Activated naive CD4-positive, alpha-beta T cell treated with anti-CD3 and anti-CD28 coated beads, Interleukin-2, amount 50 U/mL, for 24 hours (primary cell): ENCODE measurements around the gene SPIB.
"Not testable (repeated sequence)": the region's sequence is repeated elsewhere in the genome, so short reads cannot be mapped to it uniquely, and the experiment has no call there.

Experiments
- H3K27ac Mint-ChIP-seq: one replicate; pipeline ENCODE4 v1.8.0; 2021; ENCODE audit warnings: mild to moderate bottlenecking, mixed read lengths
- H3K27me3 Mint-ChIP-seq: one replicate; pipeline ENCODE4 v1.8.0; 2021; ENCODE audit warnings: mixed read lengths
- H3K36me3 Mint-ChIP-seq: one replicate; pipeline ENCODE4 v1.8.0; 2021; ENCODE audit warnings: mixed read lengths
- H3K4me1 Mint-ChIP-seq: one replicate; pipeline ENCODE4 v1.8.0; 2021; ENCODE audit warnings: mixed read lengths
- H3K4me3 Mint-ChIP-seq: one replicate; pipeline ENCODE4 v1.8.0; 2021; ENCODE audit warnings: mild to moderate bottlenecking, mixed read lengths
- H3K9me3 Mint-ChIP-seq: one replicate; pipeline ENCODE4 v1.8.0; 2021; ENCODE audit warnings: mixed read lengths

The SPIB gene

DNA sequence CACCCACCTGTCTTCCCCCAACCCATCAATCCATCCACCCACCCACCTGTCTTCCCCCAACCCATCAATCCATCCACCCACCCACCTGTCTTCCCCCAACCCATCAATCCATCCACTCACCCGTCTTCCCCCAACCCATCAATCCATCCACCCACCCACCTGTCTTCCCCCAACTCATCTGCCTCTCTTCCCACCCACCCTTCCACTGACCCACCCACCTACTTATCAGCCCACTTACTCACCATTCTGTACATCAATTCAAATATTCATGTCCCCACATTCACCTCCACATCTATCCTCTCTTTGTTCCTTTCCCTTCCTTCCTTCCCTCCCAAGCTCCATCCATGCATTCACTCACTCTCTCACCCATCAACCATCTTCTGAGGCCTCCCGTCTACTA lies 20.4 kb downstream of the SPIB start:
- not testable (repeated sequence) for H3K27ac Mint-ChIP-seq, H3K9me3 Mint-ChIP-seq, H3K27me3 Mint-ChIP-seq, H3K4me1 Mint-ChIP-seq, H3K4me3 Mint-ChIP-seq, H3K36me3 Mint-ChIP-seq

DNA sequence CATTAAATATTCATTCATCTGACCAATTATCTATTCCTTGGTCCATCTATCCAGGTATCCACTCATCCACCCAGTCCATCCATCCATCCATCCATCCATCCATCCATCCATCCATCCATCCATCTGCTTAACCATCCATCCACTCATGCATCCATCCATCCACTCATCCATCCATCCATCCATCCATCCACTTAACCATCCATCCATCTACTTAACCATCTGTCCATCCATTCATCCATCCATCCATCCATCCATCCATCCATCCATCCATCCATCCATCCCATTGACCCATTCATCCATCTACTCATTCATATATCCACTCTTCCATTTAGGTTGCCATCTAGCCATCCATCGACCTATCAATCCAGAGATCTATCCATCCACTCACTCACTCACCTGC lies 25.3 kb downstream of the SPIB start:
- Mint-ChIP-seq H3K27me3 (no peaks in the 10 kb centered on the region), H3K4me1 (no peaks in the 10 kb centered on the region), H3K27ac (peak overlapping the region; percentile 2), H3K9me3 (no peaks in the 10 kb centered on the region), H3K4me3 (no peak overlapping the region), H3K36me3 (no peaks in the 10 kb centered on the region)

GRCh38 chr19:50447053-50447452 lies 28.3 kb downstream of the SPIB start:
- no peaks in the 10 kb centered on the region for H3K9me3 Mint-ChIP-seq
- no peaks in the 10 kb centered on the region for H3K4me1 Mint-ChIP-seq
- H3K4me3 Mint-ChIP-seq = no peak overlapping the region
- H3K27me3 Mint-ChIP-seq = no peaks in the 10 kb centered on the region
- no peak overlapping the region for H3K27ac Mint-ChIP-seq
- H3K36me3 Mint-ChIP-seq = no peaks in the 10 kb centered on the region

DNA sequence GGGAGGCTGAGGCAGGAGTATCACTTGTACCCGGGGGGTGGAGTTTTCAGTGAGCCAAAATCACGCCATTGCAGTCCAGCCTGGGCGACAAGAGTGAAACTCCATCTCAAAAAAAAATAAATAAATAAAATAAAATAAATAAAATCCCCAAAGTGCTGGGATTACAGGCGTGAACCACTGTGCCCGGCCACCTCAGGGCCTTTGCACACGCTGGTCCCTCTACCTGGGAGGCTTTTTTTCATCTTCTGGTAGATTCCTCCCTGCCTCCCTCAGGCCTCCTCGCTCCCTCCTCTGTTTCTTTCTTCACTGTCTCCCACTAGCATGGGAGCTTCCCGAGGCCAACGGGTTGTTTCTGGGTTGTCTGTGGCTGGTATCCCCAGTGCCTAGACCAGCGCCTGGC lies 29.0 kb downstream of the SPIB start:
- no peak overlapping the region for H3K4me3 Mint-ChIP-seq
- H3K27me3 Mint-ChIP-seq = no peaks in the 10 kb centered on the region
- H3K27ac Mint-ChIP-seq = no peak overlapping the region
- no peaks in the 10 kb centered on the region for H3K36me3 Mint-ChIP-seq
- H3K4me1 Mint-ChIP-seq = no peaks in the 10 kb centered on the region
- H3K9me3 Mint-ChIP-seq = no peaks in the 10 kb centered on the region

DNA sequence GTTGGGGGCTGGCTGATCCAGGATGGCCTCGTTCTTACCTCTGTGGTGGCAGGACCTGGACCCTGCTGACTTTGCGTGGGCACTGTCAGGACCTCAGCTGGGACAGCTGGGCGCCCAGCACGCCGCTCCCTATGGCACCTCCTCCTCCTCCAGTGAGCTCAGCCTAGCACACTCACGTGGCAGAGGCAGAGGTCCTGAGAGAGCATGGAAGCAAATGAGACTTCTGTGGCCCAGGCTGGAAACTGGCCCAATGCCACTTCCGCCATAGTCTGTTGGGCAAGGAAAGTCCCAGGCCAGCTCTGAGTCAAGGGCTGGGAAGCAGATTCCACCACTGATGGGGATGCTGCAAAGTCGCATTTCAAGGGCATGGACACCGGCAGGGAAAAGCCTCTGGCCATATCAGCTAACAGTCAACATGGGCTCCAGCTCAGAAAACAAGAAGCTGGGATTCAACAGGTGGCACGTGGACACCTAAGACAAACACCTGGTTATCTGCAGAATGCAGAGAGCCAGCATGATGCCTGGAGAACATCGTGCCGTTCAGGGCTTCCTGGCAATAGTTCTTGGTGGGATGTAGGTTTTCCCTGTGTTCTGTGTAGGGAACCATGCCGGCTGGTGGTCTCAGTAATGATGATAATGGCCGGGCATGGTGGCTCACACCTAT lies 30.6 kb downstream of the SPIB start:
- H3K4me1 Mint-ChIP-seq = no peaks in the 10 kb centered on the region
- H3K4me3 Mint-ChIP-seq = no peak overlapping the region

GRCh38 chr19:50450369-50451222 lies 31.9 kb downstream of the SPIB start:
- no peaks in the 10 kb centered on the region for H3K36me3 Mint-ChIP-seq
- H3K27me3 Mint-ChIP-seq = no peaks in the 10 kb centered on the region
- no peaks in the 10 kb centered on the region for H3K4me1 Mint-ChIP-seq
- H3K9me3 Mint-ChIP-seq = no peaks in the 10 kb centered on the region
- H3K4me3 Mint-ChIP-seq = no peak overlapping the region
- no peak overlapping the region for H3K27ac Mint-ChIP-seq

More for the DNA sequence above, 30.6 kb downstream of the SPIB start:
- Mint-ChIP-seq H3K36me3 (no peaks in the 10 kb centered on the region), H3K27me3 (no peaks in the 10 kb centered on the region), H3K9me3 (no peaks in the 10 kb centered on the region), H3K27ac (no peak overlapping the region)

DNA sequence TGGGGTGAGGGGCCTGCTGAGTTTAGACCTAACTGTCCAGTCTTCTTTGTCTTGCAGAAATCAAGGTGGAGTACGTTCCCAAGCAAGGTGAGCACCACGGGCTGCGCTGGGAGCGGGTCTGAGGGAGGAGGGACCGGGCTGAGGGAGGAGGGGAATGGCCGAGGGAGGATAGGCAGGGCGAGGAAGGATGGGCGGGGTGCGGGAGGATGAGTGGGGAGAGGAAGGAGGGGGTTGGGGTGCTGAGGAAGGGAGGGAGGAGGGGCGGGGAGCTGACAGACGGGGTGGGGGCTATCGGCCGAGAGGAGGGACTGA lies 32.4 kb downstream of the SPIB start:
- H3K27ac Mint-ChIP-seq = no peak overlapping the region
- H3K4me3 Mint-ChIP-seq = no peak overlapping the region
- H3K9me3 Mint-ChIP-seq = no peaks in the 10 kb centered on the region
- H3K27me3 Mint-ChIP-seq = no peaks in the 10 kb centered on the region
- H3K4me1 Mint-ChIP-seq = no peaks in the 10 kb centered on the region
- H3K36me3 Mint-ChIP-seq = no peaks in the 10 kb centered on the region

GRCh38 chr19:50453243-50453642 lies 34.5 kb downstream of the SPIB start:
- Mint-ChIP-seq H3K27me3 (peaks cover 7% of the 10 kb centered on the region), H3K36me3 (no peaks in the 10 kb centered on the region), H3K4me3 (no peak overlapping the region), H3K27ac (no peak overlapping the region), H3K4me1 (no peaks in the 10 kb centered on the region), H3K9me3 (no peaks in the 10 kb centered on the region)

- Mint-ChIP-seq H3K9me3 (no peaks in the 10 kb centered on the region), H3K4me1 (peaks cover 7% of the 10 kb centered on the region), H3K27ac (no peak overlapping the region), H3K27me3 (peaks cover 13% of the 10 kb centered on the region), H3K36me3 (no peaks in the 10 kb centered on the region), H3K4me3 (no peak overlapping the region)
Observed at GRCh38 chr19:50455992-50456391, 37.3 kb downstream of the SPIB start.

- no peak overlapping the region for H3K27ac Mint-ChIP-seq
- H3K4me3 Mint-ChIP-seq = no peak overlapping the region
- H3K9me3 Mint-ChIP-seq = no peaks in the 10 kb centered on the region
- no peaks in the 10 kb centered on the region for H3K36me3 Mint-ChIP-seq
- peaks cover 15% of the 10 kb centered on the region for H3K27me3 Mint-ChIP-seq
- peaks cover 7% of the 10 kb centered on the region for H3K4me1 Mint-ChIP-seq
Observed at GRCh38 chr19:50457300-50457699, 38.6 kb downstream of the SPIB start.

DNA sequence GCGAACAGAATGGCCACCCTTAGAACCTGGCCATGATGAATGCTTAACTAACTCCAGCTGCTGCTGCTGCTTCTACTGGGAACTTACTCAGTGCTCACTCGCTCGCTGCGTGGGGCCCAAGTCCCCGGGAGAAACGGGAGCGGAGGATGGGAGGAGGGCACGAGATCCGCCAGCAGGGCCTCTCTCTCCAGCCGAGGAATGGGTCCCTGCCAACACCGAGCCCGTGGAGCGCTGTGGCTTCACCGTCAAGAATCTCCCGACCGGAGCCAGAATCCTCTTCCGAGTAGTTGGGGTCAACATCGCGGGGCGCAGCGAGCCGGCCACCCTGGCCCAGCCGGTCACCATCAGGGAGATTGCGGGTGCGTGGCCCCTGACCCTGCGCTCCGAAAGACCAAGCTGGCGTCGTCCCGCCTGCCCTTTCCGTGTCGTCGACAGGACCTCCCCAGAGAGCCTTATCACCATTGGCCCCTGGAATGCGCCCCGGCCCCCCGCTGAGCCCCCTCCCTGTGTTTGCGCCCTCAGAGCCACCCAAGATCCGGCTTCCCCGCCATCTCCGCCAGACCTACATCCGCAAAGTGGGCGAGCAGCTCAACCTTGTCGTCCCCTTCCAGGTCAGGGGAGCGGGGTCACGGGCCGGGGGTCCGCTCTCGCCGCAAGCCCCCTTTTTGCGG lies 39.8 kb downstream of the SPIB start:
- peaks cover 15% of the 10 kb centered on the region for H3K27me3 Mint-ChIP-seq
- peaks cover 7% of the 10 kb centered on the region for H3K4me1 Mint-ChIP-seq
- no peak overlapping the region for H3K4me3 Mint-ChIP-seq
- H3K36me3 Mint-ChIP-seq = no peaks in the 10 kb centered on the region
- no peak overlapping the region for H3K27ac Mint-ChIP-seq
- H3K9me3 Mint-ChIP-seq = no peaks in the 10 kb centered on the region

- no peak overlapping the region for H3K27ac Mint-ChIP-seq
- peaks cover 7% of the 10 kb centered on the region for H3K4me1 Mint-ChIP-seq
- H3K27me3 Mint-ChIP-seq = peaks cover 15% of the 10 kb centered on the region
- H3K36me3 Mint-ChIP-seq = no peaks in the 10 kb centered on the region
- no peaks in the 10 kb centered on the region for H3K9me3 Mint-ChIP-seq
- no peak overlapping the region for H3K4me3 Mint-ChIP-seq
Observed at GRCh38 chr19:50459067-50459456, 40.3 kb downstream of the SPIB start.

DNA sequence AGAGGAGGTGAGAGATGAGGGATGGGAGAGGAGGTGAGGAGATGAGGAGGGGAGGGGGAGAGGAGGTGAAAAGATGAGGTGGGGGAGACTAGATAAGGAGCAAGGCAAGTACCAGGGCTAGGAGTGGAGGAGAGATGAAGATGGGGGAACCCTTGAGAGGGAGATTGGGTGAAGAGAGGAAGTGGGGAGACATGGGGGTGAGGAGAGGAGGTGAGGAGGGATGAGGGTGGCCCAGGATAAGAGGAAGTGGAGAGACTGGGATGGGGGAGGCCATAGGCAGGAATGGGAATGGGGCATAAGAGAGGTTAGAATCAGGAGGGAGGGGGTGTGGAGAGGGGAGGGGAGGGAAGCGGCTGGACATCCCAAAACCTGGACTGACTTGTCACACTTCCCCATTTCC lies 40.9 kb downstream of the SPIB start:
- H3K27ac Mint-ChIP-seq = no peak overlapping the region
- no peaks in the 10 kb centered on the region for H3K36me3 Mint-ChIP-seq
- peaks cover 7% of the 10 kb centered on the region for H3K4me1 Mint-ChIP-seq
- no peak overlapping the region for H3K4me3 Mint-ChIP-seq
- no peaks in the 10 kb centered on the region for H3K9me3 Mint-ChIP-seq
- H3K27me3 Mint-ChIP-seq = peaks cover 15% of the 10 kb centered on the region

GRCh38 chr19:50460161-50460765 lies 41.5 kb downstream of the SPIB start:
- Mint-ChIP-seq H3K4me3 (no peak overlapping the region), H3K9me3 (no peaks in the 10 kb centered on the region), H3K4me1 (peaks cover 7% of the 10 kb centered on the region), H3K27ac (no peak overlapping the region), H3K27me3 (peaks cover 15% of the 10 kb centered on the region), H3K36me3 (no peaks in the 10 kb centered on the region)

GRCh38 chr19:50461066-50461875 lies 42.5 kb downstream of the SPIB start:
- peaks cover 7% of the 10 kb centered on the region for H3K4me1 Mint-ChIP-seq
- H3K27ac Mint-ChIP-seq = no peak overlapping the region
- H3K9me3 Mint-ChIP-seq = no peaks in the 10 kb centered on the region
- peaks cover 15% of the 10 kb centered on the region for H3K27me3 Mint-ChIP-seq
- H3K4me3 Mint-ChIP-seq = no peak overlapping the region
- no peaks in the 10 kb centered on the region for H3K36me3 Mint-ChIP-seq
